ENCODE results near the gene XPC. TPM values are rescaled to one million over a fixed set of nuclear protein-coding genes. Genes with fewer than 3 reads are reported as not detected.

The XPC gene
- total and polyA plus RNA-seq, 2 of the 8 experiments (the other 6 are each of a cell fraction or from before 2014, with no cell fraction given) = 8.8 to 27.3 TPM

GRCh38 chr3:14131134-14131533, 47.3 kb downstream of the XPC start (continued):
- TF ChIP-seq CTCF (IDR thresholded peaks at IDR 0.05; ENCODE audit: control extremely low read depth in 1 of 3, insufficient read depth in 1 of 3, low read depth in 1 of 3, low read length in 3 of 3) (no peak), CHD2 (IDR thresholded peaks at IDR 0.05; ENCODE audit: low read length) (no peak), SAP30 (IDR thresholded peaks at IDR 0.05; ENCODE audit: insufficient read depth, insufficient replicate concordance, low read length) (no peak), GTF2F1 (IDR thresholded peaks at IDR 0.05; ENCODE audit: borderline replicate concordance, low read depth, low read length) (no peak), SP2 (IDR thresholded peaks at IDR 0.05; ENCODE audit: low read length) (no peak), SIRT6 (IDR thresholded peaks at IDR 0.05; ENCODE audit: low read length) (no peak), JUN (IDR thresholded peaks at IDR 0.05; ENCODE audit: low read depth, low read length) (no peak), KDM5A (IDR thresholded peaks at IDR 0.05; ENCODE audit: low read length) (no peak), KDM1A (IDR thresholded peaks at IDR 0.05; ENCODE audit: borderline replicate concordance, low read length) (no peak), HDAC2 (IDR thresholded peaks at IDR 0.05; ENCODE audit: borderline replicate concordance in 1 of 2, low read depth in 2 of 2, low read length in 2 of 2) (no peak)

Measured in H1 (cell line).